GM12873 (cell line): ENCODE measurements around the gene GH2.
"Not testable (repeated sequence)": the region's sequence is repeated elsewhere in the genome, so short reads cannot be mapped to it uniquely, and the experiment has no call there.

Source experiments
- TF ChIP-seq, protein P1 (sequence below): IDR thresholded peaks from 2 replicates; pipeline ENCODE4 v1.5.1; 2012; ENCODE audit warnings: low read depth, mild to moderate bottlenecking, moderate library complexity, low read length, control low read depth; ENCODE audit not compliant: insufficient read depth; ENCODE audit errors: missing control alignments

The GH2 gene

DNA sequence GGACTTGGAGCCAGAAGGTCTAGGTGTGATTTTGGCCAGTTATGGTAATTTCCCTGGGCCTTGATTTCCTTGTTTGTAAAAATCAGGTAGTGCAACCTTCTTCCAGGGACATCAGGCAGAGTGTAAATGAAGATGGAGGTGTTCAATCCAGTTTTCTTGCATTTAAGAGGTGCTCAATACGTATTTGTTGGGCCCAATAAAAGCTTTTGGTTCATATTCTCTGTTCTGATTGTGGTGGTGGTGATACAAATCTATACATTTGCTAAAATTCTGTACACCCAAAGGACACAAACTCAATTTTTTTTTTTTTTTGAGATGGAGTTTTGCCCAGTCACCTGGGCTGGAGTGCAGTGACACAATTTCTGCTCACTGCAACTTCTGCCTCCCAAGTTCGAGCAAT, 44.4 kb upstream of the GH2 start:
- TF ChIP-seq, protein P1, sequence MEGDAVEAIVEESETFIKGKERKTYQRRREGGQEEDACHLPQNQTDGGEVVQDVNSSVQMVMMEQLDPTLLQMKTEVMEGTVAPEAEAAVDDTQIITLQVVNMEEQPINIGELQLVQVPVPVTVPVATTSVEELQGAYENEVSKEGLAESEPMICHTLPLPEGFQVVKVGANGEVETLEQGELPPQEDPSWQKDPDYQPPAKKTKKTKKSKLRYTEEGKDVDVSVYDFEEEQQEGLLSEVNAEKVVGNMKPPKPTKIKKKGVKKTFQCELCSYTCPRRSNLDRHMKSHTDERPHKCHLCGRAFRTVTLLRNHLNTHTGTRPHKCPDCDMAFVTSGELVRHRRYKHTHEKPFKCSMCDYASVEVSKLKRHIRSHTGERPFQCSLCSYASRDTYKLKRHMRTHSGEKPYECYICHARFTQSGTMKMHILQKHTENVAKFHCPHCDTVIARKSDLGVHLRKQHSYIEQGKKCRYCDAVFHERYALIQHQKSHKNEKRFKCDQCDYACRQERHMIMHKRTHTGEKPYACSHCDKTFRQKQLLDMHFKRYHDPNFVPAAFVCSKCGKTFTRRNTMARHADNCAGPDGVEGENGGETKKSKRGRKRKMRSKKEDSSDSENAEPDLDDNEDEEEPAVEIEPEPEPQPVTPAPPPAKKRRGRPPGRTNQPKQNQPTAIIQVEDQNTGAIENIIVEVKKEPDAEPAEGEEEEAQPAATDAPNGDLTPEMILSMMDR, result no peak

DNA sequence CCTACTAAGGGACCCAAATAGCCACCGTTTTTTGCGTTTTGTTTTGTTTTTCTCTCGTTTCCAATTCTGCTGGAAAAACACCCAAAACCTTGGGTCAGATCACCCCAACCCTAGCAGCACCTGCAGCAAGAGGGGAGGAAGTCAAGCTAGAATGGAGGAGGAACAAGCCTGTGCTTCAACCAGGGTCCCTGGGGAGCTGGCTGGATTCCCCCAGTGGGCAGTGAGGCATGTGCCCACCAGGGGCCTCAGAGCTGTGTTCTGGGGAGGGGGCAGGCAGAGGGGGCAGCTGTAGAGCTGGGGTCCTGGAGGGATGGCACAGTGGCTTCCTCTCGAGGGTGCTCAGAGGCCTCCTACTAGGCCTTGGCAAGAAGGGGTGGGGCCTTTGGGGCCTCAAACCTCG, 43.9 kb upstream of the GH2 start:
- TF ChIP-seq, protein P1, result no peak

DNA sequence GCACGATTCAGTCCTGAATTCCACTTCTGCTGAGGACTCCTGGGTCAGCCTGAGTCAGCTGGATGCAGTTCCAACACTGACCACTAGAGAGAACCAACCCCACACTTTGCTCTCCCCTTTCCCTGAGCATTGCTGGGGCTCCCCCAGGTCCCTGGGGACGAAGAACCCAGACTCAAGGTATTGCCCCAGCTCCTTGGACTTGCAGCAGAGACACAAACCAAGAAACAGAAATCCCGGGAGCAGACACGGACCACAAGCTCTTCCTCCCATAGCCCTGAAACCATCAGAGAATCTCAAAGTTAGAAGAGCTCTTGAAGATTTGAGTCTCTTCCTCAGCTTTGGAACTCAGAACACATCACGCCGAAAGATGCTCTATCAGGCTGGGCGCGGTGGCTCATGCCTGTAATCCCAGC, 37.6 kb upstream of the GH2 start:
- TF ChIP-seq, protein P1, result peak; percentile 97

DNA sequence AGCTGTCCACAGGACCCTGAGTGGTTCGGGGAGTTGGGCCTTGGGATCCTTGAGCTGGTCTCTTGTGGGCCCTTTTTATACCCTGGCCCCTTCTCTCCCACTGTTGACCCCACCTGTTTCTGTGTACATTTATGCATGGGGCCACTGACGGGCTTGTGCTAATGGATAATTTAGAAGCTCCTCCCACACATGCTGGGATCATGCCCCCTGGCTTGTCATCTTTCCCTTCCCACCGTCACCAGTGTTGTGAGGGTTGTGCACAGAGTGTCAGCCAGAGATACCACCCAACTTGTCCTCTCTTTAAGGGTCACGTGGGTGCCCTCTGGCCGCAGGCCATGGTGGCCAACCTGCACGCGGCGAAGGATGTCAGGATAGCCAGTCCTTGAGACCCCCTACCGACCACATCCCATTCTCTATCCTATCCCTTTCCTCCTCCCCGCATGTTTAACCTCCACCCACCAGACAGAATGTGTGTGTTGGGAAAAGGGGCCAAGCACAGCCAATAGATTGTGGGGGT, 37.1 kb upstream of the GH2 start, which contains the start of gene GH1:
Gene GH1, minus strand, starts transcription at position 51 of the 517 bp plus-strand sequence. CDS start 63 bp downstream, outside the sequence.
- TF ChIP-seq, protein P1, result not testable (repeated sequence)

DNA sequence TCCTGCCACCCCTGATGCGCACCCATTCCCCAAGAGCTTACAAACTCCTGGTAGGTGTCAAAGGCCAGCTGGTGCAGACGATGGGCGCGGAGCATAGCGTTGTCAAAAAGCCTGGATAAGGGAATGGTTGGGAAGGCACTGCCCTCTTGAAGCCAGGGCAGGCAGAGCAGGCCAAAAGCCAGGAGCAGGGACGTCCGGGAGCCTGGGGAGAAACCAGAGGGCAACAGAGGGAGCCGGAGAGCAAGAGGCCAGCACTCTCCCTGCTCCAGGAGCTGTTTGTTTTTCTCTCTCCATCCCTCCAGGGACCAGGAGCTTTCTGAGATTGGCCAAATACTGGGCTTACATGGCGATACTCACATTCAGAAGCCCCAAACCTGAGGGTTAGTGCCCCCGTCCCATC, 36.6 kb upstream of the GH2 start:
- TF ChIP-seq, protein P1, result no peak

DNA sequence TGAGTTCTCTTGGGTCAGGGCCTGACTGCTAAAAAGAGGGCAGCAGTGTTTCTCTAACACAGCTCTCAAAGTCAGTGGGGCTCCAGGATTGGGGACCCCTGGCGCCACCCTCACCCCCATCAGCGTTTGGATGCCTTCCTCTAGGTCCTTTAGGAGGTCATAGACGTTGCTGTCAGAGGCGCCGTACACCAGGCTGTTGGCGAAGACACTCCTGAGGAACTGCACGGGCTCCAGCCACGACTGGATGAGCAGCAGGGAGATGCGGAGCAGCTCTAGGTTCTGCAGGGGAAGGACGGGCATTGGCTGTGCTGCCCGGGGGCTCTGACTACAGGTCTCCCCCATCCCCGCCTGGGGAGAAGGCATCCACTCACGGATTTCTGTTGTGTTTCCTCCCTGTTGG, 35.9 kb upstream of the GH2 start:
- TF ChIP-seq, protein P1, result no peak

DNA sequence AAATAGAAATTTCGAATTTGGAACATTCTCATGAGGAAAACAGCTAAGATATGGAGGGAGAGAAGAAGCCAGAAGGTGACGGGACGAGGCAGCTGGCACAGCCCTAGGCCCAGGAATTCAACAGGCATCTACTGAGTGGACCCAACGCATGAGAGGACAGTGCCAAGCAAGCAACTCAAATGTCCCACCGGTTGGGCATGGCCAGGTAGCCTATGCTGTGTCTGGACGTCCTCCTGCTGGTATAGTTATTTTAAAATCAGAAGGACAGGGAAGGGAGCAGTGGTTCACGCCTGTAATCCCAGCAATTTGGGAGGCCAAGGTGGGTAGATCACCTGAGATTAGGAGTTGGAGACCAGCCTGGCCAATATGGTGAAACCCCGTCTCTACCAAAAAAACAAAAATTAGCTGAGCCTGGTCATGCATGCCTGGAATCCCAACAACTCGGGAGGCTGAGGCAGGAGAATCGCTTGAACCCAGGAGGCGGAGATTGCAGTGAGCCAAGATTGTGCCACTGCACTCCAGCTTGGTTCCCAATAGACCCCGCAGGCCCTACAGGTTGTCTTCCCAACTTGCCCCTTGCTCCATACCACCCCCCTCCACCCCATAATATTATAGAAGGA, 34.9 kb upstream of the GH2 start:
- TF ChIP-seq, protein P1, result no peak
